CD4-positive, alpha-beta T cell treated with Interleukin-2 at 100 ng/mL for 4 hours (primary cell): ENCODE data around the gene RCAN2.
"Not testable (repeated sequence)": the region's sequence is repeated elsewhere in the genome, so short reads cannot be mapped to it uniquely, and the experiment has no call there.

Experiments
- DNase-seq: peaks from one replicate; pipeline ENCODE4 v3.0.0-alpha.2; 2020; ENCODE audit warnings: low spot score

RCAN2 gene

GRCh38 chr6:46387728-46388127 is 103.5 kb downstream of the RCAN2 start:
- DNase-seq: not testable (repeated sequence)

GRCh38 chr6:46381579-46381978 is 109.7 kb downstream of the RCAN2 start:
- DNase-seq: no peak

- DNase-seq: no peak
Observed at GRCh38 chr6:46381057-46381456, 110.2 kb downstream of the RCAN2 start.

- DNase-seq: no peak
Observed at GRCh38 chr6:46380152-46380807, 111.0 kb downstream of the RCAN2 start.

- no peak for DNase-seq
Observed at GRCh38 chr6:46378882-46379416, 112.3 kb downstream of the RCAN2 start.

- DNase-seq: no peak
Observed at GRCh38 chr6:46378161-46378881, 112.9 kb downstream of the RCAN2 start.

GRCh38 chr6:46377209-46377608 is 114.0 kb downstream of the RCAN2 start:
- DNase-seq: no peak

- no peak for DNase-seq
Observed at GRCh38 chr6:46376562-46377061, 114.6 kb downstream of the RCAN2 start.

GRCh38 chr6:46370622-46371021 is 120.6 kb downstream of the RCAN2 start:
- DNase-seq: no peak

GRCh38 chr6:46368169-46368536 is 123.1 kb downstream of the RCAN2 start:
- DNase-seq: no peak

- DNase-seq: no peak
Observed at GRCh38 chr6:46367354-46368168, 123.7 kb downstream of the RCAN2 start.

- DNase-seq: no peak
Observed at GRCh38 chr6:46366190-46366900, 124.9 kb downstream of the RCAN2 start.

- DNase-seq: no peak
Observed at GRCh38 chr6:46357591-46357990, 133.7 kb downstream of the RCAN2 start.

GRCh38 chr6:46356543-46356942 is 134.7 kb downstream of the RCAN2 start:
- no peak for DNase-seq

GRCh38 chr6:46353528-46353927 is 137.7 kb downstream of the RCAN2 start:
- no peak for DNase-seq

- DNase-seq: no peak
Observed at GRCh38 chr6:46352541-46353268, 138.5 kb downstream of the RCAN2 start.

GRCh38 chr6:46350714-46351113 is 140.5 kb downstream of the RCAN2 start:
- no peak for DNase-seq

- DNase-seq: no peak
Observed at GRCh38 chr6:46347669-46348068, 143.6 kb downstream of the RCAN2 start.

GRCh38 chr6:46340246-46340645 is 151.0 kb downstream of the RCAN2 start:
- DNase-seq: no peak

GRCh38 chr6:46338131-46338530 is 153.1 kb downstream of the RCAN2 start:
- no peak for DNase-seq

- DNase-seq: no peak
Observed at GRCh38 chr6:46334442-46334841, 156.8 kb downstream of the RCAN2 start.
